PC-9 (cell line): ENCODE results near the gene ITSN1. TPM values are rescaled to one million over a fixed set of nuclear protein-coding genes. Genes with fewer than 3 reads are reported as not detected.

Experiments
- BruUV-seq: library from RNA; stranded (reverse); fragments of 400-500 nt; replicated peaks from 2 replicates; lab custom pipeline; 2021; lab: Mats Ljungman, UMichigan
- CTCF ChIA-PET: fragments of 300-600 bp; sonication (Branson Sonifier 250); formaldehyde crosslinking; loops from one replicate; lab custom pipeline; 2022; ENCODE audit warnings: antibody characterized with exemption; lab: Charles Lee
- POLR2A ChIA-PET: fragments of 300-600 bp; sonication (Branson Sonifier 250); formaldehyde crosslinking; loops from one replicate; lab custom pipeline; 2022; ENCODE audit warnings: antibody characterized with exemption; ENCODE audit not compliant: unreplicated experiment; lab: Charles Lee
- DNase-seq, 2 experiments: peaks; one replicate each; pipeline versions ENCODE4 v3.0.0 to v3.0.0-alpha.2; 2015 to 2022; ENCODE audit warnings: mixed read lengths in 1 of 2
- H2AFZ ChIP-seq: fragments of 200-600 bp; sonication (generic); 2 replicates; pipeline ENCODE4 v1.8.1; 2017; ENCODE audit warnings: antibody characterized with exemption
- H3F3A ChIP-seq: fragments of 200-600 bp; sonication (generic); 2 replicates; pipeline ENCODE4 v1.8.1; 2017; ENCODE audit warnings: antibody characterized with exemption, mild to moderate bottlenecking, low read depth; ENCODE audit not compliant: insufficient read depth
- H3K27ac ChIP-seq: fragments of 200-600 bp; sonication (generic); 2 replicates; pipeline ENCODE4 v1.6.1; 2016; ENCODE audit warnings: mixed run types
- H3K27me3 ChIP-seq: fragments of 200-600 bp; sonication (generic); 2 replicates; pipeline ENCODE4 v1.6.1; 2016; ENCODE audit warnings: low read depth, mixed run types; ENCODE audit not compliant: insufficient read depth
- H3K36me3 ChIP-seq: fragments of 200-600 bp; sonication (generic); 2 replicates; pipeline ENCODE4 v1.6.1; 2016; ENCODE audit warnings: low read depth, mixed run types
- H3K4me1 ChIP-seq: fragments of 200-600 bp; sonication (generic); replicated peaks from 2 replicates; pipeline ENCODE4 v1.6.1; 2016; ENCODE audit warnings: mixed run types; ENCODE audit not compliant: insufficient read depth
- H3K4me2 ChIP-seq: fragments of 200-600 bp; sonication (generic); 2 replicates; pipeline ENCODE4 v1.6.1; 2017; ENCODE audit warnings: mixed run types
- H3K4me3 ChIP-seq: fragments of 200-600 bp; sonication (generic); 2 replicates; pipeline ENCODE4 v1.6.1; 2016; ENCODE audit warnings: mixed run types
- H3K79me2 ChIP-seq: fragments of 200-600 bp; sonication (generic); 2 replicates; pipeline ENCODE4 v1.6.1; 2017; ENCODE audit warnings: low read depth, mixed run types
- H3K9me2 ChIP-seq: fragments of 200-600 bp; sonication (generic); 2 replicates; pipeline ENCODE4 v1.8.1; 2017; ENCODE audit warnings: mild to moderate bottlenecking; ENCODE audit not compliant: insufficient read depth
- H3K9me3 ChIP-seq: fragments of 200-600 bp; sonication (generic); 2 replicates; pipeline ENCODE4 v1.8.1; 2016; ENCODE audit warnings: low read depth; ENCODE audit not compliant: insufficient read depth
- H4K20me1 ChIP-seq: fragments of 200-600 bp; sonication (generic); 2 replicates; pipeline ENCODE4 v1.8.1; 2017; ENCODE audit not compliant: insufficient read depth
- EZH2 ChIP-seq: fragments of 200-600 bp; sonication (generic); IDR thresholded peaks from 2 replicates; pipeline ENCODE4 v1.8.0; 2017; ENCODE audit warnings: antibody characterized with exemption, low read depth
- intact Hi-C: fragments of 100-400 bp; cut with micrococcal nuclease; formaldehyde crosslinking; loops from one replicate; pipeline ENCODE4 v1.10.0; 2022; ENCODE audit not compliant: unreplicated experiment
- total RNA-seq: library from RNA; stranded (reverse); gene quantifications from 2 replicates; pipeline ENCODE4 v1.2.3, GENCODE V29; 2021
- TF ChIP-seq, protein P1 (sequence below): fragments of 200-600 bp; sonication (generic); conservative IDR thresholded peaks from 2 replicates; pipeline ENCODE4 v1.6.1; 2017; ENCODE audit warnings: mixed run types, antibody characterized with exemption, mild to moderate bottlenecking, moderate library complexity

The ITSN1 gene
- total RNA-seq, 1 experiment from 2014 or later = 46.3 TPM

- Histone ChIP-seq H3F3A (no peaks in the 10 kb centered on the region), H3K4me2 (no peak overlapping the region), H2AFZ (no peak overlapping the region), H3K27ac (no peak overlapping the region), H3K27me3 (no peaks in the 10 kb centered on the region), H3K9me3 (no peaks in the 10 kb centered on the region), H3K4me1 (no peaks in the 10 kb centered on the region), H4K20me1 (no peaks in the 10 kb centered on the region), H3K36me3 (no peaks in the 10 kb centered on the region), H3K4me3 (no peak overlapping the region), H3K79me2 (no peaks in the 10 kb centered on the region), H3K9me2 (no peaks in the 10 kb centered on the region)
- no TSS peak for BruUV-seq
- intact Hi-C loops = no loop called here
- DNase-seq = no peak
- ChIA-PET CTCF (no interaction called here), POLR2A (no interaction called here)
- TF ChIP-seq, protein P1, sequence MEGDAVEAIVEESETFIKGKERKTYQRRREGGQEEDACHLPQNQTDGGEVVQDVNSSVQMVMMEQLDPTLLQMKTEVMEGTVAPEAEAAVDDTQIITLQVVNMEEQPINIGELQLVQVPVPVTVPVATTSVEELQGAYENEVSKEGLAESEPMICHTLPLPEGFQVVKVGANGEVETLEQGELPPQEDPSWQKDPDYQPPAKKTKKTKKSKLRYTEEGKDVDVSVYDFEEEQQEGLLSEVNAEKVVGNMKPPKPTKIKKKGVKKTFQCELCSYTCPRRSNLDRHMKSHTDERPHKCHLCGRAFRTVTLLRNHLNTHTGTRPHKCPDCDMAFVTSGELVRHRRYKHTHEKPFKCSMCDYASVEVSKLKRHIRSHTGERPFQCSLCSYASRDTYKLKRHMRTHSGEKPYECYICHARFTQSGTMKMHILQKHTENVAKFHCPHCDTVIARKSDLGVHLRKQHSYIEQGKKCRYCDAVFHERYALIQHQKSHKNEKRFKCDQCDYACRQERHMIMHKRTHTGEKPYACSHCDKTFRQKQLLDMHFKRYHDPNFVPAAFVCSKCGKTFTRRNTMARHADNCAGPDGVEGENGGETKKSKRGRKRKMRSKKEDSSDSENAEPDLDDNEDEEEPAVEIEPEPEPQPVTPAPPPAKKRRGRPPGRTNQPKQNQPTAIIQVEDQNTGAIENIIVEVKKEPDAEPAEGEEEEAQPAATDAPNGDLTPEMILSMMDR = no peak
- TF ChIP-seq EZH2 = no peak
Observed at GRCh38 chr21:33884376-33885171, 242.3 kb downstream of the ITSN1 start.

- Histone ChIP-seq H3F3A (no peaks in the 10 kb centered on the region), H2AFZ (no peak overlapping the region), H3K27ac (no peak overlapping the region), H3K79me2 (no peaks in the 10 kb centered on the region), H3K4me3 (no peak overlapping the region), H4K20me1 (no peaks in the 10 kb centered on the region), H3K4me2 (no peak overlapping the region), H3K27me3 (no peaks in the 10 kb centered on the region), H3K4me1 (no peaks in the 10 kb centered on the region), H3K9me2 (no peaks in the 10 kb centered on the region), H3K9me3 (no peaks in the 10 kb centered on the region), H3K36me3 (no peaks in the 10 kb centered on the region)
- ChIA-PET POLR2A (no interaction called here), CTCF (no interaction called here)
- intact Hi-C loops = no loop called here
- no TSS peak for BruUV-seq
- DNase-seq = no peak
- no peak for TF ChIP-seq EZH2
- TF ChIP-seq, protein P1 = no peak
Observed at GRCh38 chr21:33885172-33885514, 242.8 kb downstream of the ITSN1 start.

GRCh38 chr21:33886321-33886720 lies 244.0 kb downstream of the ITSN1 start:
- Histone ChIP-seq H3F3A (no peaks in the 10 kb centered on the region), H3K9me2 (no peaks in the 10 kb centered on the region), H4K20me1 (no peaks in the 10 kb centered on the region), H3K4me3 (no peak overlapping the region), H3K9me3 (no peaks in the 10 kb centered on the region), H3K4me2 (no peak overlapping the region), H3K4me1 (no peaks in the 10 kb centered on the region), H3K79me2 (no peaks in the 10 kb centered on the region), H3K36me3 (no peaks in the 10 kb centered on the region), H2AFZ (no peak overlapping the region), H3K27ac (no peak overlapping the region), H3K27me3 (no peaks in the 10 kb centered on the region)
- TF ChIP-seq EZH2 = no peak
- TF ChIP-seq, protein P1 = no peak
- BruUV-seq = no TSS peak
- ChIA-PET POLR2A (no interaction called here), CTCF (no interaction called here)
- intact Hi-C loops = no loop called here
- no peak for DNase-seq
